ENCODE data around the gene CHURC1. TPM values are rescaled to one million over a fixed set of nuclear protein-coding genes. Genes with fewer than 3 reads are reported as not detected.
A peak's percentile ranks its signal among the peaks of the same experiment; 100 is the strongest.

CHURC1 gene
- total RNA-seq (10 to 100 TPM; 50.1 to 54.0 TPM), total RNA-seq (15.3 to 185 (median 109) reads per million in 172 experiments)
- polyA plus RNA-seq (2013, experiment 1 of 2), result 75.7 TPM
- 79.3 TPM for polyA plus RNA-seq (2013, experiment 2 of 2)

DNA sequence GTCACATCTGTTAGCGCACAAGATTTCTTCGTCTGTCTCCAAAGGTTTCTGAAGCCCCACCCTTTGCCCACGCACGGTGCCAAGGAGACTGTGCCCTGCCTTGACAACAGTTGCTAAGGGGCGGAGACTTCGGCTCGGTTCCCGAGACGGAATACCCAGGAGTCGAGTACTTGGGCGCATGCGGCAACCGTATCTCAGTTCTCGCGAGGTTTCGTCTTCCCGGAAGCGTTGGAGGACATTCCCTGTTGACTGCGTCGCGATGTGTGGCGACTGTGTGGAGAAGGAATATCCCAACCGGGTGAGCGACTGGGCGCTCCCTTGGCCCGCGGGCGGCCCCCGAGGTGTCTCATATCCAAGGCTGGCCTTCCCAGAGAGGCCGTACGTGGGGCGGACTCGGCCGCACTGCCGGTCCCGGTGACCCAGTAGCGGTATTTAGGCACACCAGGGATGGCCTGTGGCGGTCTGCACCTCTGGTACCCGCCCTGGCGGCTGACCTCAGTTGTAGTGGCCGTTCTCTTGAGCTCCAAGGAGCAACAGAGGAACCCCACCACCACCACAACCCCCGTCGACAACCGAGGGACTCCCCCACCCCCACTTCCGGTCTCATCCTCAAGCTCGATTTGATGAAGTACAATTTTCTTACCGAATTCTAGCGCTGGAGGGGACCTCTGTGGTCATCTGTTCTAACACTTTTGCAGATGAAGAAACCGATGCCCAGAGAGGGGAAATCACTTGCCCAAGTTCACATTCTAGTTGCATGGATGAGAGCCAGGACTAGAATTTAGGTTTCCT, at the start of gene CHURC1:
CHURC1 (plus strand) TSS at position 219 of the 792 bp plus-strand sequence; CDS start at position 260, 41 bp downstream.
- H3K4me3 ChIP-seq (ENCODE audit: low read length), result peak within 1 kb of the TSS; percentile 86

GRCh38 chr14:64865109-64865508, 49.1 kb upstream of the CHURC1 start:
- no peak for DNase-seq
- H3K4me3 Mint-ChIP-seq, result no peak overlapping the region
- Histone ChIP-seq H3K4me1 (ENCODE audit: insufficient read depth, low read length) (no peaks in the 10 kb centered on the region), H3K9me3 (ENCODE audit: control insufficient read depth in 1 of 2, insufficient read depth in 1 of 2, low read length in 2 of 2) (no peaks in the 10 kb centered on the region), H3K4me3 (ENCODE audit: low read length) (no peak overlapping the region), H3K27ac (ENCODE audit: low read depth in 1 of 2, low read length in 2 of 2) (no peak overlapping the region), H3K36me3 (ENCODE audit: insufficient read depth, low read length) (no peaks in the 10 kb centered on the region), H3K27me3 (ENCODE audit: control insufficient read depth in 1 of 2, insufficient read depth in 2 of 2, low read length in 2 of 2) (peaks cover 0 to 6% of the 10 kb centered on the region in 2 experiments)
- no peak overlapping the region for H3K27ac Mint-ChIP-seq
- no peaks in the 10 kb centered on the region for H3K36me3 Mint-ChIP-seq (ENCODE audit: low read depth)
- H3K4me1 Mint-ChIP-seq (ENCODE audit: low read depth), result no peaks in the 10 kb centered on the region
- no peak for TF ChIP-seq CTCF (IDR thresholded peaks at IDR 0.05)
- H3K27me3 Mint-ChIP-seq, result peaks cover 30% of the 10 kb centered on the region
- ChIA-PET POLR2A (no interaction called here), CTCF (no interaction called here)
- no peak for ATAC-seq (ENCODE audit: poor library complexity)
- intact Hi-C loops (cut with DNase I, micrococcal nuclease), result no loop called here
- H3K9me3 Mint-ChIP-seq, result no peaks in the 10 kb centered on the region

More for the DNA sequence above, at the start of gene CHURC1:
- Histone ChIP-seq H3K36me3 (ENCODE audit: insufficient read depth, low read length) (no peaks in the 10 kb centered on the region), H3K27ac (ENCODE audit: low read depth in 1 of 2, low read length in 2 of 2) (peak within 1 kb of the TSS; percentile 99), H3K4me1 (ENCODE audit: insufficient read depth, low read length) (peaks cover 34% of the 10 kb centered on the region), H3K9me3 (ENCODE audit: control insufficient read depth in 1 of 2, insufficient read depth in 1 of 2, low read length in 2 of 2) (no peaks in the 10 kb centered on the region), H3K27me3 (ENCODE audit: control insufficient read depth in 1 of 2, insufficient read depth in 2 of 2, low read length in 2 of 2) (peaks cover 0 to under 1% of the 10 kb centered on the region in 2 experiments)
- H3K9me3 Mint-ChIP-seq, result no peaks in the 10 kb centered on the region
- no peaks in the 10 kb centered on the region for H3K27me3 Mint-ChIP-seq
- ATAC-seq (ENCODE audit: poor library complexity) (peak; percentile 95), DNase-seq (peak; percentile 94 to 99 (median 96))
- POLR2A ChIA-PET, result interaction anchor here (0.6 to 5.8 kb wide), 26 partner anchors 12 to 527 kb away, joined by 3 to 132 read pairs (median 5); partner anchors contain the start of genes FNTB, GPX2, HSPA2 and MTHFD1
- peak within 1 kb of the TSS; percentile 93 for H3K4me3 Mint-ChIP-seq
- H3K4me1 Mint-ChIP-seq (ENCODE audit: low read depth), result peaks cover 57% of the 10 kb centered on the region
- CTCF ChIA-PET, result interaction anchor here (0.8 to 1.4 kb wide), 3 partner anchors 9 to 23 kb away, joined by 3 read pairs; no protein-coding TSS in a partner anchor
- TF ChIP-seq CTCF (IDR thresholded peaks at IDR 0.05), result no peak
- peak within 1 kb of the TSS; percentile 88 for H3K27ac Mint-ChIP-seq
- H3K36me3 Mint-ChIP-seq (ENCODE audit: low read depth), result peaks cover 46% of the 10 kb centered on the region
- intact Hi-C loops (cut with DNase I, micrococcal nuclease), result loop anchor here (1.0 to 10.0 kb wide), 7 partner anchors 14 to 1590 kb away; partner anchors contain the start of genes FNTB (in 1 of the 2), GPHN (in 1 of the 2), HSPA2 (in 1 of the 2) and MAX (in 1 of the 2)

GRCh38 chr14:64865992-64866391, 48.3 kb upstream of the CHURC1 start:
- intact Hi-C loops (cut with DNase I, micrococcal nuclease), result no loop called here
- Mint-ChIP-seq H3K4me1 (ENCODE audit: low read depth) (no peaks in the 10 kb centered on the region), H3K27ac (no peak overlapping the region), H3K4me3 (no peak overlapping the region), H3K36me3 (ENCODE audit: low read depth) (no peaks in the 10 kb centered on the region), H3K9me3 (no peaks in the 10 kb centered on the region), H3K27me3 (peaks cover 35% of the 10 kb centered on the region)
- Histone ChIP-seq H3K9me3 (ENCODE audit: control insufficient read depth in 1 of 2, insufficient read depth in 1 of 2, low read length in 2 of 2) (no peaks in the 10 kb centered on the region), H3K27me3 (ENCODE audit: control insufficient read depth in 1 of 2, insufficient read depth in 2 of 2, low read length in 2 of 2) (peaks cover 0 to 9% of the 10 kb centered on the region in 2 experiments), H3K4me1 (ENCODE audit: insufficient read depth, low read length) (no peaks in the 10 kb centered on the region), H3K36me3 (ENCODE audit: insufficient read depth, low read length) (no peaks in the 10 kb centered on the region), H3K4me3 (ENCODE audit: low read length) (no peak overlapping the region), H3K27ac (ENCODE audit: low read depth in 1 of 2, low read length in 2 of 2) (no peak overlapping the region)
- ChIA-PET CTCF (no interaction called here), POLR2A (no interaction called here)
- ATAC-seq (ENCODE audit: poor library complexity) (no peak), DNase-seq (no peak)
- no peak for TF ChIP-seq CTCF (IDR thresholded peaks at IDR 0.05)

Measured in CD4-positive, alpha-beta T cell (primary cell).